Liver (tissue), 3 donors: Measurements from ENCODE around the gene ZKSCAN1.

Source experiments
- EGR1 ChIP-seq, 2 donors: IDR thresholded peaks; 2 replicates each; pipeline ENCODE4 v1.6.1; 2016 to 2018; ENCODE audit warnings: antibody characterized with exemption in 2 of 2, low read depth in 2 of 2
- HNF4A ChIP-seq, 2 donors: conservative IDR thresholded peaks; 2 replicates each; pipeline ENCODE4 v1.6.1; 2016; ENCODE audit warnings: antibody characterized with exemption in 2 of 2, mild to moderate bottlenecking in 2 of 2
- NR2F2 ChIP-seq: IDR thresholded peaks from 2 replicates; pipeline ENCODE4 v1.6.1; 2016; ENCODE audit warnings: antibody characterized with exemption
- RXRA ChIP-seq, 2 donors: IDR thresholded peaks; 2 replicates each; pipeline ENCODE4 v1.6.1; 2017 to 2018; ENCODE audit warnings: antibody characterized with exemption in 2 of 2, mild to moderate bottlenecking in 1 of 2
- SP1 ChIP-seq: IDR thresholded peaks from 2 replicates; pipeline ENCODE4 v1.6.1; 2018; ENCODE audit warnings: antibody characterized with exemption, mild to moderate bottlenecking
- TAF1 ChIP-seq: conservative IDR thresholded peaks from 2 replicates; pipeline ENCODE4 v1.6.1; 2016; ENCODE audit warnings: antibody characterized with exemption, mild to moderate bottlenecking
- TF ChIP-seq, protein P1 (sequence below): fragments of 150-350 bp; IDR thresholded peaks from 2 replicates; pipeline ENCODE4 v1.5.1; 2017; ENCODE audit warnings: improper control_type of control experiment, low read depth, low read length; ENCODE audit not compliant: missing input control
- TF ChIP-seq, protein P2 (sequence below): IDR thresholded peaks from 2 replicates; pipeline ENCODE4 v1.6.1; 2016; ENCODE audit warnings: antibody characterized with exemption
- TF ChIP-seq, protein P3 (sequence below): IDR thresholded peaks from 2 replicates; pipeline ENCODE4 v1.6.1; 2016; ENCODE audit warnings: antibody characterized with exemption, mild to moderate bottlenecking
- TF ChIP-seq, protein P4 (sequence below): IDR thresholded peaks from 2 replicates; pipeline ENCODE4 v1.6.1; 2016; ENCODE audit warnings: antibody characterized with exemption
- TF ChIP-seq, protein P5 (sequence below): IDR thresholded peaks from 2 replicates; pipeline ENCODE4 v1.6.1; 2016; ENCODE audit warnings: antibody characterized with exemption
- donor health status: healthy.
- donor health status: healthy.

DNA sequence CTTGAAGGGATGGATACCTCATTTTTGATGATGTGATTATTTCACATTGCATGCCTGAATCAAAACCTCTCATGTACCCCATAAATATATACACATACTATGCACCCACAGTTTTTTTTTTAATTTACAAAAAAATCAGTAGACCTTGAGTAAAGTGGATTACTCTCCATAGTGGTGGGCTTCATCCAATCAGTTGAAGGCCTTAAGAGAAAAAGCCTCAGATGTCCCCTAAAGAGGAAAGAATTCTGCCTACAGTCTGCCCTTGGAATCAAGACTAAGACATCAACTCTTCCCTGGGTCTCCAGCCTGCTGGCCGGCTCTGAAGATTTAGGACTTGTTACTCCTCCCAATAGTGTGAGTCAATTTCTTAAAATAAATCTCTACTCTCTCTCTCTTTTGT is 40.7 kb upstream of the ZKSCAN1 start:
- no peak for TF ChIP-seq TAF1
- TF ChIP-seq SP1, result no peak
- TF ChIP-seq, protein P1, sequence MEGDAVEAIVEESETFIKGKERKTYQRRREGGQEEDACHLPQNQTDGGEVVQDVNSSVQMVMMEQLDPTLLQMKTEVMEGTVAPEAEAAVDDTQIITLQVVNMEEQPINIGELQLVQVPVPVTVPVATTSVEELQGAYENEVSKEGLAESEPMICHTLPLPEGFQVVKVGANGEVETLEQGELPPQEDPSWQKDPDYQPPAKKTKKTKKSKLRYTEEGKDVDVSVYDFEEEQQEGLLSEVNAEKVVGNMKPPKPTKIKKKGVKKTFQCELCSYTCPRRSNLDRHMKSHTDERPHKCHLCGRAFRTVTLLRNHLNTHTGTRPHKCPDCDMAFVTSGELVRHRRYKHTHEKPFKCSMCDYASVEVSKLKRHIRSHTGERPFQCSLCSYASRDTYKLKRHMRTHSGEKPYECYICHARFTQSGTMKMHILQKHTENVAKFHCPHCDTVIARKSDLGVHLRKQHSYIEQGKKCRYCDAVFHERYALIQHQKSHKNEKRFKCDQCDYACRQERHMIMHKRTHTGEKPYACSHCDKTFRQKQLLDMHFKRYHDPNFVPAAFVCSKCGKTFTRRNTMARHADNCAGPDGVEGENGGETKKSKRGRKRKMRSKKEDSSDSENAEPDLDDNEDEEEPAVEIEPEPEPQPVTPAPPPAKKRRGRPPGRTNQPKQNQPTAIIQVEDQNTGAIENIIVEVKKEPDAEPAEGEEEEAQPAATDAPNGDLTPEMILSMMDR, result no peak
- TF ChIP-seq NR2F2, result no peak
- no peak for TF ChIP-seq HNF4A (conservative IDR thresholded peaks at IDR 0.05)
- TF ChIP-seq, protein P2, sequence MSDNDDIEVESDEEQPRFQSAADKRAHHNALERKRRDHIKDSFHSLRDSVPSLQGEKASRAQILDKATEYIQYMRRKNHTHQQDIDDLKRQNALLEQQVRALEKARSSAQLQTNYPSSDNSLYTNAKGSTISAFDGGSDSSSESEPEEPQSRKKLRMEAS, result no peak
- TF ChIP-seq, protein P3, sequence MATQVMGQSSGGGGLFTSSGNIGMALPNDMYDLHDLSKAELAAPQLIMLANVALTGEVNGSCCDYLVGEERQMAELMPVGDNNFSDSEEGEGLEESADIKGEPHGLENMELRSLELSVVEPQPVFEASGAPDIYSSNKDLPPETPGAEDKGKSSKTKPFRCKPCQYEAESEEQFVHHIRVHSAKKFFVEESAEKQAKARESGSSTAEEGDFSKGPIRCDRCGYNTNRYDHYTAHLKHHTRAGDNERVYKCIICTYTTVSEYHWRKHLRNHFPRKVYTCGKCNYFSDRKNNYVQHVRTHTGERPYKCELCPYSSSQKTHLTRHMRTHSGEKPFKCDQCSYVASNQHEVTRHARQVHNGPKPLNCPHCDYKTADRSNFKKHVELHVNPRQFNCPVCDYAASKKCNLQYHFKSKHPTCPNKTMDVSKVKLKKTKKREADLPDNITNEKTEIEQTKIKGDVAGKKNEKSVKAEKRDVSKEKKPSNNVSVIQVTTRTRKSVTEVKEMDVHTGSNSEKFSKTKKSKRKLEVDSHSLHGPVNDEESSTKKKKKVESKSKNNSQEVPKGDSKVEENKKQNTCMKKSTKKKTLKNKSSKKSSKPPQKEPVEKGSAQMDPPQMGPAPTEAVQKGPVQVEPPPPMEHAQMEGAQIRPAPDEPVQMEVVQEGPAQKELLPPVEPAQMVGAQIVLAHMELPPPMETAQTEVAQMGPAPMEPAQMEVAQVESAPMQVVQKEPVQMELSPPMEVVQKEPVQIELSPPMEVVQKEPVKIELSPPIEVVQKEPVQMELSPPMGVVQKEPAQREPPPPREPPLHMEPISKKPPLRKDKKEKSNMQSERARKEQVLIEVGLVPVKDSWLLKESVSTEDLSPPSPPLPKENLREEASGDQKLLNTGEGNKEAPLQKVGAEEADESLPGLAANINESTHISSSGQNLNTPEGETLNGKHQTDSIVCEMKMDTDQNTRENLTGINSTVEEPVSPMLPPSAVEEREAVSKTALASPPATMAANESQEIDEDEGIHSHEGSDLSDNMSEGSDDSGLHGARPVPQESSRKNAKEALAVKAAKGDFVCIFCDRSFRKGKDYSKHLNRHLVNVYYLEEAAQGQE, result no peak
- TF ChIP-seq, protein P4, sequence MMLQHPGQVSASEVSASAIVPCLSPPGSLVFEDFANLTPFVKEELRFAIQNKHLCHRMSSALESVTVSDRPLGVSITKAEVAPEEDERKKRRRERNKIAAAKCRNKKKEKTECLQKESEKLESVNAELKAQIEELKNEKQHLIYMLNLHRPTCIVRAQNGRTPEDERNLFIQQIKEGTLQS, result no peak
- no peak for TF ChIP-seq RXRA (IDR thresholded peaks at IDR 0.05)
- TF ChIP-seq EGR1 (IDR thresholded peaks at IDR 0.05; ENCODE audit: low read depth in 2 of 2), result no peak
- TF ChIP-seq, protein P5, sequence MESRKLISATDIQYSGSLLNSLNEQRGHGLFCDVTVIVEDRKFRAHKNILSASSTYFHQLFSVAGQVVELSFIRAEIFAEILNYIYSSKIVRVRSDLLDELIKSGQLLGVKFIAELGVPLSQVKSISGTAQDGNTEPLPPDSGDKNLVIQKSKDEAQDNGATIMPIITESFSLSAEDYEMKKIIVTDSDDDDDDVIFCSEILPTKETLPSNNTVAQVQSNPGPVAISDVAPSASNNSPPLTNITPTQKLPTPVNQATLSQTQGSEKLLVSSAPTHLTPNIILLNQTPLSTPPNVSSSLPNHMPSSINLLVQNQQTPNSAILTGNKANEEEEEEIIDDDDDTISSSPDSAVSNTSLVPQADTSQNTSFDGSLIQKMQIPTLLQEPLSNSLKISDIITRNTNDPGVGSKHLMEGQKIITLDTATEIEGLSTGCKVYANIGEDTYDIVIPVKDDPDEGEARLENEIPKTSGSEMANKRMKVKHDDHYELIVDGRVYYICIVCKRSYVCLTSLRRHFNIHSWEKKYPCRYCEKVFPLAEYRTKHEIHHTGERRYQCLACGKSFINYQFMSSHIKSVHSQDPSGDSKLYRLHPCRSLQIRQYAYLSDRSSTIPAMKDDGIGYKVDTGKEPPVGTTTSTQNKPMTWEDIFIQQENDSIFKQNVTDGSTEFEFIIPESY, result no peak
